Activated CD8-positive, alpha-beta T cell treated with anti-CD3 and anti-CD28 coated beads for 36 hours (primary cell): ENCODE measurements around the gene UCHL1. TPM values are rescaled to one million over a fixed set of nuclear protein-coding genes. Genes with fewer than 3 reads are reported as not detected.
"Not testable (repeated sequence)": the region's sequence is repeated elsewhere in the genome, so short reads cannot be mapped to it uniquely, and the experiment has no call there.

Source experiments
- ATAC-seq: fragments of 200-7000 bp; cut with Tn5 transposase; one replicate; pipeline ENCODE4 v1.10.0; 2021; ENCODE audit warnings: mild to moderate bottlenecking, moderate library complexity
- CTCF ChIA-PET: fragments of 350-600 bp; sonication (Branson Sonifier 250); formaldehyde crosslinking; loops from one replicate; lab custom pipeline; 2021; ENCODE audit warnings: antibody characterized with exemption; lab: Charles Lee
- POLR2A ChIA-PET: fragments of 350-600 bp; sonication (Branson Sonifier 250); formaldehyde crosslinking; loops from one replicate; lab custom pipeline; 2021; ENCODE audit warnings: antibody characterized with exemption; lab: Charles Lee
- DNase-seq: peaks from one replicate; pipeline ENCODE4 v3.0.0-alpha.2; 2020
- H3K27ac Mint-ChIP-seq: one replicate; pipeline ENCODE4 v1.8.0; 2021; ENCODE audit warnings: mild to moderate bottlenecking, mixed read lengths
- H3K27me3 Mint-ChIP-seq: one replicate; pipeline ENCODE4 v1.8.0; 2021; ENCODE audit warnings: mixed read lengths
- H3K36me3 Mint-ChIP-seq: one replicate; pipeline ENCODE4 v1.8.0; 2021; ENCODE audit warnings: low read depth, mixed read lengths
- H3K4me1 Mint-ChIP-seq: one replicate; pipeline ENCODE4 v1.8.0; 2021; ENCODE audit warnings: low read depth, mixed read lengths
- H3K4me3 Mint-ChIP-seq: one replicate; pipeline ENCODE4 v1.8.0; 2021; ENCODE audit warnings: mild to moderate bottlenecking, moderate library complexity, mixed read lengths
- H3K9me3 Mint-ChIP-seq: one replicate; pipeline ENCODE4 v1.8.0; 2021; ENCODE audit warnings: mixed read lengths
- CTCF ChIP-seq: fragments of 200-600 bp; IDR thresholded peaks from one replicate; pipeline ENCODE4 v1.8.0; 2022; ENCODE audit warnings: antibody characterized with exemption, mild to moderate bottlenecking
- intact Hi-C: fragments of 100-400 bp; cut with micrococcal nuclease; formaldehyde crosslinking; loops from one replicate; pipeline ENCODE4 v1.10.0; 2022
- total RNA-seq, 2 experiments: library from RNA; stranded (reverse); gene quantifications; one replicate each; pipeline ENCODE4 v1.2.3, GENCODE V29; 2021

The UCHL1 gene
- total RNA-seq, 2 experiments from 2014 or later: 2.5 to 3.0 TPM

- ChIA-PET POLR2A (no interaction called here), CTCF (interaction anchor here (0.6 kb wide), 1 partner anchor 384 kb away, joined by 3 read pairs; no protein-coding TSS in a partner anchor)
- peaks cover 12% of the 10 kb centered on the region for H3K27me3 Mint-ChIP-seq
- no peaks in the 10 kb centered on the region for H3K4me1 Mint-ChIP-seq
- H3K9me3 Mint-ChIP-seq: peaks cover 5% of the 10 kb centered on the region
- DNase-seq (no peak), ATAC-seq (no peak)
- TF ChIP-seq CTCF: no peak
- no peak overlapping the region for H3K27ac Mint-ChIP-seq
- no peaks in the 10 kb centered on the region for H3K36me3 Mint-ChIP-seq
- intact Hi-C loops: no loop called here
- H3K4me3 Mint-ChIP-seq: no peak overlapping the region
Measured at GRCh38 chr4:41308398-41308797, 51.7 kb downstream of the UCHL1 start.

- intact Hi-C loops, H3K9me3 Mint-ChIP-seq, H3K36me3 Mint-ChIP-seq, H3K4me1 Mint-ChIP-seq, DNase-seq, H3K27me3 Mint-ChIP-seq, POLR2A ChIA-PET, CTCF ChIA-PET, H3K27ac Mint-ChIP-seq, ATAC-seq, H3K4me3 Mint-ChIP-seq: not testable (repeated sequence)
Measured at GRCh38 chr4:41315426-41315825, 58.7 kb downstream of the UCHL1 start.

- ChIA-PET POLR2A (no interaction called here), CTCF (no interaction called here)
- ATAC-seq (no peak), DNase-seq (no peak)
- no peak overlapping the region for H3K4me3 Mint-ChIP-seq
- no peak overlapping the region for H3K27ac Mint-ChIP-seq
- intact Hi-C loops: no loop called here
- TF ChIP-seq CTCF: no peak
- H3K36me3 Mint-ChIP-seq: no peaks in the 10 kb centered on the region
- peaks cover 3% of the 10 kb centered on the region for H3K9me3 Mint-ChIP-seq
- peaks cover 10% of the 10 kb centered on the region for H3K27me3 Mint-ChIP-seq
- H3K4me1 Mint-ChIP-seq: no peaks in the 10 kb centered on the region
Measured at GRCh38 chr4:41315862-41316261, 59.1 kb downstream of the UCHL1 start.

Other genes with a start within 250 kb of the UCHL1 start
- gene APBB2, start 42.4 kb upstream of the UCHL1 start, total RNA-seq: 1 to 10 TPM in 1 of 2 experiments, under 1 TPM in 1; 0.89 to 2.3 TPM